Uterus (tissue), 4 donors: Measurements from ENCODE around the gene FFAR4. TPM values are rescaled to one million over a fixed set of nuclear protein-coding genes. Genes with fewer than 3 reads are reported as not detected.

Experiments used
- DNase-seq, 2 donors: peaks; one replicate each; pipeline ENCODE4 v3.0.0-alpha.2; 2019 to 2020
- H3K27ac ChIP-seq, 2 donors: fragments of 200-600 bp; sonication (generic); 1 replicate in 1 of 2; 2 replicates in 1 of 2; pipeline ENCODE4 v1.5.1; 2016 to 2018
- H3K27me3 ChIP-seq, 2 donors: fragments of 200-600 bp; sonication (generic); one replicate each; pipeline ENCODE4 v1.5.1; 2018 to 2019; ENCODE audit warnings: control low read depth in 1 of 2
- H3K36me3 ChIP-seq, 2 donors: fragments of 200-600 bp; sonication (generic); one replicate each; pipeline ENCODE4 v1.5.1; 2019; ENCODE audit warnings: control low read depth in 1 of 2
- H3K4me1 ChIP-seq, 2 donors: fragments of 200-600 bp; sonication (generic); one replicate each; pipeline ENCODE4 v1.5.1; 2018 to 2019; ENCODE audit warnings: control low read depth in 1 of 2
- H3K4me3 ChIP-seq, 2 donors: fragments of 200-600 bp; sonication (generic); 1 replicate in 1 of 2; 2 replicates in 1 of 2; pipeline ENCODE4 v1.5.1; 2018 to 2019; ENCODE audit warnings: mild to moderate bottlenecking in 1 of 2
- H3K9me3 ChIP-seq, 2 donors: fragments of 200-600 bp; sonication (generic); one replicate each; pipeline ENCODE4 v1.5.1; 2019; ENCODE audit warnings: control low read depth in 1 of 2
- CTCF ChIP-seq, 4 experiments: fragments of 200-600 bp in 2 of 4; fragments of 450-650 bp in 2 of 4; sonication (generic) in 2 of 4; IDR thresholded peaks; one replicate each; pipeline ENCODE4 v1.5.1; 2016 to 2019; ENCODE audit warnings: antibody characterized with exemption in 4 of 4, mild to moderate bottlenecking in 2 of 4, moderate library complexity in 1 of 4
- POLR2A ChIP-seq, 2 donors: fragments of 450-650 bp; IDR thresholded peaks; one replicate each; pipeline ENCODE4 v1.6.1; 2016; ENCODE audit warnings: antibody characterized with exemption in 2 of 2, mild to moderate bottlenecking in 1 of 2, moderate library complexity in 1 of 2
- intact Hi-C: fragments of 100-400 bp; cut with DNase I; formaldehyde crosslinking; loops from one replicate; pipeline ENCODE4 v1.15.1; 2023; ENCODE audit warnings: low total_unique reads
- total RNA-seq, 4 donors: library from RNA; depleted of rRNA in 3 of 4; stranded (reverse); fragments of >200 nt in 3 of 4; gene quantifications; one replicate each; pipeline versions ENCODE4 v1.1.0 to v1.2.4, GENCODE V29; 2014 to 2023
- donor health status: DM: yes; HTN: yes; CAD: no.

FFAR4 gene
- total RNA-seq, 4 donors from 2014 or later = not detected

- intact Hi-C loops = no loop called here
Observed at GRCh38 chr10:93596539-93596938, 30.1 kb downstream of the FFAR4 start.

GRCh38 chr10:93597075-93597599 is 30.7 kb downstream of the FFAR4 start:
- no peaks in the 10 kb centered on the region for H3K36me3 ChIP-seq
- TF ChIP-seq POLR2A (IDR thresholded peaks at IDR 0.05) (no peak), CTCF (IDR thresholded peaks at IDR 0.05) (no peak)
- no peaks in the 10 kb centered on the region for H3K9me3 ChIP-seq
- H3K4me1 ChIP-seq = peaks cover 0 to 4% of the 10 kb centered on the region in 2 donors
- no peak for DNase-seq
- no peaks in the 10 kb centered on the region for H3K27me3 ChIP-seq
- no peak overlapping the region for H3K27ac ChIP-seq
- intact Hi-C loops = no loop called here
- no peak overlapping the region for H3K4me3 ChIP-seq

More at GRCh38 chr10:93596539-93596938, 30.1 kb downstream of the FFAR4 start:
- no peak for DNase-seq
- Histone ChIP-seq H3K4me1 (peaks cover 0 to 4% of the 10 kb centered on the region in 2 donors), H3K36me3 (no peaks in the 10 kb centered on the region), H3K9me3 (no peaks in the 10 kb centered on the region), H3K27me3 (no peaks in the 10 kb centered on the region), H3K27ac (no peak overlapping the region), H3K4me3 (no peak overlapping the region)
- TF ChIP-seq POLR2A (IDR thresholded peaks at IDR 0.05) (no peak), CTCF (IDR thresholded peaks at IDR 0.05) (no peak)

- no peak for DNase-seq
- peaks cover 0 to 4% of the 10 kb centered on the region in 2 donors for H3K4me1 ChIP-seq
- no peak overlapping the region for H3K4me3 ChIP-seq
- H3K27ac ChIP-seq = no peak overlapping the region
- H3K9me3 ChIP-seq = no peaks in the 10 kb centered on the region
- intact Hi-C loops = no loop called here
- H3K27me3 ChIP-seq = peaks cover 0 to 6% of the 10 kb centered on the region in 2 donors
- H3K36me3 ChIP-seq = no peaks in the 10 kb centered on the region
- TF ChIP-seq POLR2A (IDR thresholded peaks at IDR 0.05) (no peak), CTCF (IDR thresholded peaks at IDR 0.05) (no peak)
Observed at GRCh38 chr10:93598157-93598556, 31.7 kb downstream of the FFAR4 start.

GRCh38 chr10:93599335-93599734 is 32.9 kb downstream of the FFAR4 start:
- no peak for DNase-seq
- no peak overlapping the region for H3K4me3 ChIP-seq
- no peak overlapping the region for H3K27ac ChIP-seq
- intact Hi-C loops = no loop called here
- no peaks in the 10 kb centered on the region for H3K9me3 ChIP-seq
- H3K4me1 ChIP-seq = peaks cover 0 to 4% of the 10 kb centered on the region in 2 donors
- TF ChIP-seq CTCF (IDR thresholded peaks at IDR 0.05) = no peak
- TF ChIP-seq POLR2A (IDR thresholded peaks at IDR 0.05) = no peak
- H3K27me3 ChIP-seq = peaks cover 0 to 15% of the 10 kb centered on the region in 2 donors
- H3K36me3 ChIP-seq = no peaks in the 10 kb centered on the region

GRCh38 chr10:93599778-93600177 is 33.3 kb downstream of the FFAR4 start:
- no peak for DNase-seq
- peaks cover 0 to 19% of the 10 kb centered on the region in 2 donors for H3K27me3 ChIP-seq
- no peaks in the 10 kb centered on the region for H3K9me3 ChIP-seq
- no peak for TF ChIP-seq POLR2A (IDR thresholded peaks at IDR 0.05)
- TF ChIP-seq CTCF (IDR thresholded peaks at IDR 0.05) = no peak
- H3K27ac ChIP-seq = no peak overlapping the region
- no peaks in the 10 kb centered on the region for H3K36me3 ChIP-seq
- intact Hi-C loops = no loop called here
- peaks cover 0 to 4% of the 10 kb centered on the region in 2 donors for H3K4me1 ChIP-seq
- no peak overlapping the region for H3K4me3 ChIP-seq
